Measurements from ENCODE around the gene IDI1.

- TF ChIP-seq CTCF (IDR thresholded peaks at IDR 0.05; ENCODE audit: low read depth, low read length) (no peak), EZH2phosphoT487 (IDR thresholded peaks at IDR 0.05; ENCODE audit: low read depth) (no peak)
Measured at GRCh38 chr10:1040133-1040532, 8.8 kb downstream of the IDI1 start.
